Fibroblast of skin of right quadriceps (primary cell): Measurements from ENCODE around the gene DIAPH2.

ENCODE experiments used
- DNase-seq: peaks from one replicate; pipeline ENCODE4 v3.0.0-alpha.2; 2013

Gene DIAPH2

DNA sequence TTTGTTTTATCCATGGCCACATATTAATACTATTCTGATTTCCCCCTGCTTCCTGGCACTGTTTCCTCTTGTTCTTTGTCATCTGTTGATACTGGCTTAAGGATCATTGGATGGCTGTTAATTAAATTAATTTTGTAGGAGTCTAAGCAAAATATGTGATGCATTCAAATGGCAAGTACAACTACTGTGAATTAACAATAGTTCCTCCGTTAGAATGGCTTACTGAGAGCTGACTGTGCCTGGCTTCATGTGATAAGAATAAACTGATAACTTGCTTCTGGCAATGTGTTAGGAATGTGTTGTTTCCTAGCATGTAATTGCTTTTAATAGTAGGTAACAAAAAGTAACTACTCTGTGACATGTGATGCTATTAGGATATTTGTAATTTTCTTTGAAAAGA is 297.5 kb downstream of the DIAPH2 start:
- DNase-seq: no peak

DNA sequence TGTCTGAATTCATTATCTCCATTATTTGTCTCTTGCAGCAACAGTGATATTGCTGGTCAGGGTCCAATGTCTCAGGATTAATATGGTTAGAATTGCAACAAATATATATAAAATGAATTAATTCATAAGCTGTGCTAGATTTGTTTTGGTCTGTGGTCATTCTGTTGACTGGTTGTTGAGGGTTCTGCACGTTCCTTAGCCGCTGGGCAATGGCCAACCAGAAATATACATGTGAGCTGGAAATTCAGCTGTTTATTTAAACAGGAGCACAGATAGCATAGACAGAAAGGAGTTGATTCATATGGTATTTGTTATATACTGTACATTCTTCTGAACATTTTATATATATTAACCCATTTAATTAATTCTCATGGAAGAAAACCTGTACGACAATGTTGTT is 299.9 kb downstream of the DIAPH2 start:
- DNase-seq: no peak

DNA sequence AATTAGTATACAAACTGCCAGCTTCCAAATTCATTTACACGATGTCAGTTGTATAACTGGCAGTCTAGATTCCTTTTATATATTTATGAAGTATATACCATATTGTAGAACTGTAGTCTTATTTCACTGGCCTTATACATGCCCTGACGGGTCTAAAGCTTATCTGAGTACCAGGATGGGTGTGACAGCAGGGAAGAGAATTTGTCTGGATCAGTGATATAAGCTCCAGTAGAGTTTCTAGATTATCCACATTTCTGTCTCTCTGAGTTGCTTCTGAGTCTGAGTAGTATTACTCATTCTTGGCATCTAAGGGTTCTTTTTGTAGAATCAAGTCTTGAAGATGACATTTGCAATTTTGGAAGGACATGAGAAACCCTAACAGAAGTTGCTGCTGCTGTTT is 300.4 kb downstream of the DIAPH2 start:
- DNase-seq: no peak

DNA sequence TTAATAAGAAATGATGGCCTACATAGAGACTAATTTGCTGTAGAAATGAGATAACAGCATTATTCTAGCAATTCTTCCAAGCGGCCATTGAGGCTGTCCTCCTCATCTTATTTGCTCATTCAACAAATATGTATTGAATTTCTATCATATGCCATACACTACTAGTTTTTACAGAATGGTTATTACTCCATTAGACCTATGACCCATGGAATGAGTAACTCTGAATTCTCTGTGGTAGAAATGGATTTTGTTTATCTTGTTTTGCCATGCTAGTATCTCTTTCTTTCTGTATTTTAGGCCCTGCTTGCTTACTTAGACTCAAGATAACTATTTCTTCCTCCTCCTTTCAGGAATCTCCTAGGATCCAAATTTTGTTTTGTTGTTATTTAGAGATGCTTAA is 302.6 kb downstream of the DIAPH2 start:
- DNase-seq: peak; percentile 14

DNA sequence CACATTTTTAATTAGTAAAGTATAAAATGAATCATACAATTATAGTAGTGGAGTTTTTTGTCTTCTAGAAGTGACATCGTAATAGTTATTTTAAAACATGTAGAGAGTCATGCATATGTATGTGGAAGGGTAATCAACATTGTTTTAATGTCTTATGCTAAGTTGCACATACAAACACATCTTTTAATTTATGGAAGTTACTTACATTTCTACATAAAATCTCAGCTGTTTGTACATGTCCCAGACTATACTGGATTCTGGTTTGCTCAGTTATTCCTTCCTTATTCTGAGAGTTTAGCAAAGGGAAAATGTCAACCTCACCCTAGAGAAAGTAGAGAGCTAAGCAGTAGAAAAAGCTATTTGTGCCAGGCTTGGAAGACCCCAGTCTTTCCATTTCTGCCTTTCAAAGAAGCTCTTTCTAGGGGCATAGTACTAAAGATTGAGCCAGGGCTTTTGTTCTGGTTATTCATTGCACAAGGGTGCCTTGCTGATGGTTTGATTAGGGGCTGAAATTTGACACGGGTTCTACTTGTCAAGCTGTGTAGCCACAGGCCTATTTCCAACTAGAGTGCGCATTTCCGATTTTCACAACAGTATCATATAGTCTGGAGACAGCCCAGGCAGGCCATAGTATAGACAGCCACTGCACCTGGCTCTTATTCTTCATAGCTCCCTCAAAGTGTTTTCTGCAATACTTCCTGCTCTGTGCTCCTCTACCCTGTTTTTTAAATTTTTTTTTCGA is 305.4 kb downstream of the DIAPH2 start:
- no peak for DNase-seq

DNA sequence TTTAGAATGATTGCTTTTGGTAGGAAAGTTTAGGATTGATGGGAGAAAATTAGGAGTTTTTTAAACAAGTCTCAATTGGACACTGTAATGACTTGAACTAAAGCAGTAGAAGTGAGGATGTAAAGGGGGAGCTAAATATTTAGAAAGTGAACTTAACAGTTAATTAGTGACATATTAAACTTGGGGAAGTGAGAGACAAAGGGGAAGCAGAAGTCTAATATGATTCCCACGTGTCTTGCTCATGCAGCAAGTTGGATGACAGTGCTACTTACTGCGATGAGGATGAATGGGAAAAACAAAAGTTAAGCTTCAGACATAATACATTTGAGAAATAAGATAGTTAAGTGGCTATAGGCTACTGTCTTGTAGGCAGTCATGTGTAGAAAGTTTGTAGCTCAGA is 309.5 kb downstream of the DIAPH2 start:
- no peak for DNase-seq

DNA sequence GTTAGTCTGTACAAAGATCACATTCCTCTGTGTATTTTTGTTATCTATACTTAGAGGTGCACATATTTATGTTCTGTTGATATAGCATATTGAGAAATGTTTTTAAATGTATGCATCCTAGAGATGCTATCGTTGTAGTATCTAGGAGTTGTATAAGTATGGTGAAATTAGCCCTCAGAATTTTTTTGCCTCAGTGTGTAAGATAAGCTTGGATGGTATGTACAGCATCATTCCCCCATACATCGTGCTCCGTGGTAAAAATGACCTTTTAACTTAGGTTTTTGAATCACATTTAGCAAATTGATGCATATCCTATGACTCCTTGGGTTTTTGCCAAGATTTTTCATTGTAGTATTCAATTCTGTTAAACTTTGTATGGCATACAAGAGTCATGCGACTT is 312.6 kb downstream of the DIAPH2 start:
- DNase-seq: peak; percentile 13

DNA sequence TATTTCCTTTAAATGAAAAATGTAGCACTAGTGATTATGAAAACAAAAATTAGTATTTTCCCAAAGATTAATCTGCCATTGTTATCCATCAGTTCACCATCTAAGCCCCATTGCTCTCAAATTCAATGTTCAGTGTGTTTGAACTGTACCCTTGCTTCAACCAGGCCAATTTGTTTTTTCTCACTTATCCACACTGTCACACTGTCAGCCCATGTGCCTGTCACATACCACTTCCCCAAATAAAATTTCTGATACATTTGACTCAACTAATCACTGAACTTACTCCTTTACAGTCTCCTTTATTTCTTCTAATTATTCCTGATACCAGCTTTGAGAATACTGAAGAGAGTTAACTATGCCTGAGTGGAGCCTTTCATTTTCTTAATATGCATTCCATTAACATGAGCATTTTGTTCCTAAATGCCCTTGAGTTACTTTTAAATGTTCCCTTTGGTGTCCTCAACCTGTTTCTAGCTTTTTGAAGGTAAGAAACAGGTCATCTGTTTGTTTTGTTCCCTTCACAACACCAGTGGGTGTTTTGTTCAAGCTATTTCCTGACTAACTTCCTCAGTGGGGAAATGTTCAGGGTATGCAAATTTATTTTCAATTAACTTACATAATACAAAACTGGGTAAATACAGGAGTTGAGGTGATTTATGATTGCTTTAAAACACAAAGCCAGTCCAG is 316.2 kb downstream of the DIAPH2 start:
- no peak for DNase-seq

DNA sequence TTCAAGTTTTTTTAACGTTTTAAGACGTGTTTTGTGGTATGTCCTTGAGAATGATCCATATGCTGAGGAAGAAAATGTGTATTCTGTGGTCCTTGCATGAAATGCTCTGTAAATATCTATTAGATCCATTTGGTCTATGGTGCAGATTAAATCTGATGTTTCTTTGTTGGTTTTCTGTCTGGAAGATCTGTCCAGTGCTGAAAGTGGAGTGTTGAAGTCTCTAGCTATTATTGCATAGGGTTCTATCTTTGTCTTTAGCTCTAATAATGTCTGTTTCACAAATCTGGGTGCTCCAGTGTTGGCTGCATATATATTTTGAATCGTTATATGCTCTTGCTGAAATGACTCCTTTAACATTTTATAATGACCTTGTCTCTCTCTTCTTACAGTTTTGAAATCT is 321.5 kb downstream of the DIAPH2 start:
- no peak for DNase-seq

DNA sequence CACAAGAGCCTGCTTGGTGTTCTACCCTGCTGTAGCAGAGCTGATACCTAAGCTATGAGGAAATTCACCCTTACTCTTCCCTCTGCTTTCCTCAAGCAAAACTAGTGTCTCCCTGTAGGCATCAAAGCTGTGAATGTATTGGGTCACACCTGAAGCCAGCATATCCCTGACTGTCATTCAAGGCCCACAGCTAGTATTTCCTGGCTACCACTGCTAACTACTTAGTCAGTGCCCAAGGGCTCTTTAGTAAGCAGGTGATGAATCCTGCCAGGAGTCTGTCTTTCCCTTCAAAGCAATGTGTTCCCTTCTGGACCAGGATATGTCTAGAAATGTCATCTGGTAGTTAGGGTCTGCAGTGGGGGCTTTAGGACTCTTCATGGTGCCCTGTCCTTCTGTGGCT is 324.7 kb downstream of the DIAPH2 start:
- DNase-seq: no peak

DNA sequence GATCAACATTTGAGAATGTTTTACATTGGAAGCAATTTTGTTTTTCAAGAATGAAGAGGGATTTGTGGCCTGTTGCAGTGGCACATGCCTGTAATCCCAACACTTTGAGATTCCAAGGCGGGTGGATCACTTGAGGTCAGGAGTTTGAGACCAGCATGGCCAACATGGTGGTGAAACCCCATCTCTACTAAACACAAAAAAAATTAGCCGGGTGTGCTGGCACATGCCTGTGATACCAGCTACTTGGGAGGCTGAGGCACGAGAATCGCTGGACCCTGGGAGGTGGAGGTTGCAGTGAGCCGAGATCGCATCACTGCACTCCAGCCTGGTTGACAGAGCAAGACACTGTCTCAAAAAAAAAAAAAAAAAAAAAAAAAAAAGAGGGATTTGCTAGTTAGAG is 326.9 kb downstream of the DIAPH2 start:
- no peak for DNase-seq

DNA sequence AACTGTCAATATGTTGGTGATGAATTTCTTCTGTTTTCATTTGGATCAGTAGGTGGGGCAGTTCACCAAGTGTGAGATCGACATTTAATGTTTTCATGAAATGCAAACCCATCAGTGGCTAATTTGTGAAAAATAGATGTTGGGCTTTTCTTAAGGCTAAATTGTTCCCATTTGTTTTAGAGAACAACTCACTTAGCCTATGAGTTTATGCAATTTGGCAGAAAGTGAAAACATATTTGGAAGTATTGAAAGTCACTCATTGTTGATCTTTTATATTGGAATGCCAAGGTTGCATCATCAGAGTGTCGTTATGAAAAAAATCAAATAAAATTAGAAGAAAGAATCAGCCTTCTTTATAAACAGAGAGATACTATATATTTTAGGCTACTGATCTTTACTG is 331.5 kb downstream of the DIAPH2 start:
- DNase-seq: no peak

DNA sequence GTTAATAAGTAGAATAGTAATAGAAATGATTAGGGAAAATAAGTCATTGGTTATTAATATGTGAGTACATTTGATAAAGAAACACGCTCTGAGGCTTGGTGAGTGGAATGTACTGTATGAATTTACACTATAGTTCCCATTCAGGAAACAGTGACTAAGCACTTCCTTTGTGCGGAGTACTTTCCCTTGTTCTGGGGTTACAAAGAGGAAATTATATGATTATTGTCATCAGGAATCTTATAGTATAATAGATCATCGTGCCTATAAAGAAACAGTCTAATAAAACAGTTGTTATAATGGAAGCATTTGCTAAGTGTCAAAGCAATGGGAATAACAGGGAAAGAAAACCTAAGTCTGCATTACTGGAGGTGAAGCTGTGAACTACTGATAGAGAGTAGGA is 337.0 kb downstream of the DIAPH2 start:
- DNase-seq: peak; percentile 34

DNA sequence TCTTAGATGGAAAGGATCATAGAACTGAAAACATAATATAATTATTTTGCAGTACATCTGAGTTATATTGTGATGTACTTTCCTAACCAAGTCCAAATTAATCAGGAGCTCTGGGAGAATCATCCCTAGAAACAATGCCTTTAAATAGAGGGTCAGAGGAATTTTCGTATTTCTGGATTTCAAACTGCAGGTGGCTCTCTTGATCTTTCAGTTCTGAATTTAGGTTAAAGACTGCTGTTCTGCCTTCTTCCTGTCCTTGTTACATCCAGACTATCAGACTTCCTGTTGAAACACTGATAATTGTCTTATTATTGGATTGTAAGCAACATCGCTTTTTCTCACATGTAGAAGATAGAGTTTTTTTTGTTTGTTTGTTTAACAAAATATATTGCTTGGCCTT is 341.8 kb downstream of the DIAPH2 start:
- DNase-seq: no peak

DNA sequence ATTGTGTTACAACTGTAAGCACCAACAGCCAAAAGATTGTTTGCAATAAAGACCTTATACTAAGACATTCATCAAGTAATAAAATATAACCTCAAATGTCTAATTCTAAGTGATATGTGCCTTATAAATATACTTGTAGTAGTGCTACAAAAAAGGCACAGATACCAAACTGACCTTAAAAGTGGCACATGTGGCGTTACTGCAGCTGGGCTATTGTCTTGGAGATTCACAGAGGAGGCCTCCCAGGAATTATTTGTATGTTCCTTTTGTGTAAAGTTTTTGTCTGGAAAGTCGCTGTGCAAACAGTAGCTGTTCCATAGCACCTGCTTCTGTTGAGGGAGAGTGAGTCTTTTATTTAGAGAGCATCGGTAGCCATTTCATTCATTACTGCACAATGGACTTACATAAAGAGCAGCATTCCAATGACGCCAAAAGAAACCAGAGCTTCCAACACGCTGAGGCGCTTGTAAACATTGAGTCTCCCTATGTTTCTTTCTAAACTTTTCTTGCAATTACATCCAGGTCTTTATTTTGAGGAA is 342.8 kb downstream of the DIAPH2 start:
- no peak for DNase-seq

DNA sequence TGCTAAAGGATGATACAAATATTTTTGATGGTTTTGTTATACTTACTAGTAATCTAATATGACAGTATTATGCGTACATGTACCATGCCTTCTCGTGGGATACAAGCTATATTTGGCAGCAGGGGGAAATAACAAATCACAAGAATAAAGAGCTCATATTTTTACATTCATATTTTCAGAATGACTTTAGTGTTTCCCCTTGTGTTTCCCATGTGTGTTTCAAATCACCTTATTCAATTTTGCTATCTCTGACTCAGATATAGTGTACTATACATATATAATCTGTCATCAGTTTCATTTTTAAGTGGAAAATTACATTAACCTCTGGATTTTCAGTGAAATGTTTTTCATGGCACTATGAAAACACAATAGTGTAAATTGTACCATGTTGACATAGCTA is 345.8 kb downstream of the DIAPH2 start:
- no peak for DNase-seq

DNA sequence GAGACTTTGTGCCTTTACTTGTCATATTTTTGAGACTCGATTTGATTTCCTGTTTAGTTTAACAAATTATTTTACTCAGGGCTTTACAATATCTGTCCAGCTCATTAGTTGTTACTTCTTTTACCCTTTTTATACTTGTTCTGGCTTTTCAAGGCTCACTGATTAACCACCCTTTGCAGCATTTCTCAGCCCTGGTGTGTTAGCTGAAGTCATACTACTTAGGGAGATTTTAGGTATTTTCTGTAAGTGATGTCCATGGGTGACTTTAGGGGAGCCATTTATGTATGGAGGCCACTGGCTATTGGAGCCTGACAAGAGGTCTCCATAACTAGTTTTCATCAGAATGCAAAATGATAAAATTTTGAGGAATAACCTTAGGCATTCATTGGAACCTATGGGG is 346.3 kb downstream of the DIAPH2 start:
- no peak for DNase-seq

DNA sequence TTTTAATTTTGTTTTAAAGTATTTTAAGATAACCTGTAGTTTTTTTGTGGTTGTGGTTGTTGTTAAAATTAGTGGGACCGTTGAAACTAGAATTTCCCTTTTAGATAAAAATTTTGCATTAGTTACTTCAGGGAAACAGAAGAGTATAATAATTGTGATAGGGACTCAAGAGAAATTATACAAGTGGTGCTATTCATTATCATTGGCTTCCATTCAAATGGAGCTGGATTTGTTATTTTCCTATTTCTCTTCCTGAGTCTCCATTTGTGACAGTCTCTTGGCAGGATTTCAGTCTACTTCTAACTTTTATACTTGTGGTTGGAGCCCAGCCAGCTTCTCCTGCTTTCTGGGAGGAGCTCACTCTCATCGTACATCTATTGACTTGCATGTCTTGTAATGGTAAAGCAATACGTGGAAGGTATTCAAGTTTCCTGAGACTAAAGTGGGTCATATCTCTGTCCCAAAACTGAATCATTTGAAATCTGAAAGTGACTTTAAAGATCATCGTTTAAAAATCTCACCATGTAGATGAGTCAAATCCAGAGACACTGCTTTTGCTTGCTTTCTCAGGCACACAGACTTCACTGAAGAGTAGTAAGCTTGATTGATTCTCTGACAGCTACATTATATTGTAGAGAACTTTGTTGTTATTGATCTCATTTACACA is 354.9 kb downstream of the DIAPH2 start:
- DNase-seq: peak; percentile 42

DNA sequence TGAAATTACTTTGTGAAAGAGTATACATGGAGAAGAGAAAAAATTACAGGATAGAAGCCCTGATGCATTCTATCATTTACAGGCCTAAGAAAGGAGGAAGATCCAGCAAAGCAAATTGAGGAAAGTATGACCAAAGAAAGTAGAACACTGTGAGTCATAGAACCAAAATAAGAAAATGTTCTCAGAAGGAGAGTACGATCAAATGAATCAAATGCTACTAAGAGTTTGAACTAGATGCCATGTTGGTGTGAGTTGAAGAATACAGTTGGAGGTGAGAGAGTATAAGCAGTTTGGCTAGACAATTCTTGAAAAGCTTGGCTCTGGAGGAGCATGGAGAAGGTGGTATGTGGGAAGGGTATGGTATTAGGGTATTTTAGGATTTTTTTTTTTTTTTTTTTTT is 360.8 kb downstream of the DIAPH2 start:
- no peak for DNase-seq

DNA sequence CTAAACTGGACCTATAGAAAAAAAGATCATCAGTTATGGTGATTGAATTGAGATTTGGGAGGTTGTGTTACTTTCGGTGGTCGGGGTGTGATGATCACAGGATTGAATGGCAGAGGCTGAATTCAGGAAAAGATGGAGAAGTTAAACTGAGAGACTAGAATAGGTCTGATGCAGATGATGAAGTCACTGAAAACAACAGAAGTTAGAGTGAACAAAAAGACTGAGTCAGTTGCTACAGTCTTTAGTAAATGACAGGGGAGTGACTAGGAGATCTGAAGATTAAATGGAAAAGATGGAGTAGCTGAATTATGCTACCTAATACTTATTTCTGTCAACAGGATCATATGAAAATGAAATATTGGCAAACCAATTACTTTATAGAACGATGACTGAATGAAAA is 362.2 kb downstream of the DIAPH2 start:
- no peak for DNase-seq

DNA sequence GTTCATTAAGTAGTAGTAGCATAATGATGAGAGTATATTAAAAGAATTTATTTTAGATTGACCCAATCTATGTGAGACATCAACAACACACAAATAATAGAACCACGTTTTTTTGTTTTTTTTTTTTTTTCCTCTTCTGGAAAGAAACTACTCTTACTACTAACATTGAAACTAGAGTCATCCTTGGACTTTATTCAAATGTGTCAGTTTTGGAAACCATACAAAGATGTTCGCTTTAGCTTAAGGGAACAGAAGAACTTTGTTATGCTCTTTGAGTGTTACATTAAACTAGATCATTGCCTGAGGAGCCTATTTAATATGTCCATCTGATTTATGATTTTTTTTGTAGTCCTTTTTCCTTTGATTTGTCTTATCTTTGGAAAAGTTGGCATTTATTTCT is 365.8 kb downstream of the DIAPH2 start:
- DNase-seq: no peak

DNA sequence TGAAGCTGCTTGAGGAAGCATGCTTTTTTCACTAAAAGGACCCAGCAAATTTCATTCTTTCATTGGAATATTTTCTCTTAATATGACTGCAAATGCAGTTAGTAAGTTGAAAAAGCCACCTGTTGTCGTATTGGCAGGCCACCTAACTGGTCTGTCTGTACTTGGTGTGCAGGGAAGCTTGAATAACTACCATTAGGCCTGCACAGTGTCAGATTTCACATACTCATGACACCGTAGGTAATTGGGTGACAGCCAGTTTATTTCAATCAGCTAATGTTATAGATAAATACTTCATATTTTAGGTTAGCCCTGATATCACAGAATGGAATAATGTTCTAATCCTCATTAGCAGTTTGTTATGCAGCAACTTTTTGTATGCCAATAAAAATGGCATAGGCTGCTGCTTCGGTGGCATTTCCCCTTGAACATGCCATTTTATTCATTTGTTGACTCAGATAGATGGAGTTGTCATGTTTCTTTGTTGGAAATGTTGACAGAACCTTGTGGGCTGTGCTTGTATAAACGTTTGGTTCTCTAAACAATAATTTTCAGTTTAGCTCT is 372.8 kb downstream of the DIAPH2 start:
- no peak for DNase-seq

DNA sequence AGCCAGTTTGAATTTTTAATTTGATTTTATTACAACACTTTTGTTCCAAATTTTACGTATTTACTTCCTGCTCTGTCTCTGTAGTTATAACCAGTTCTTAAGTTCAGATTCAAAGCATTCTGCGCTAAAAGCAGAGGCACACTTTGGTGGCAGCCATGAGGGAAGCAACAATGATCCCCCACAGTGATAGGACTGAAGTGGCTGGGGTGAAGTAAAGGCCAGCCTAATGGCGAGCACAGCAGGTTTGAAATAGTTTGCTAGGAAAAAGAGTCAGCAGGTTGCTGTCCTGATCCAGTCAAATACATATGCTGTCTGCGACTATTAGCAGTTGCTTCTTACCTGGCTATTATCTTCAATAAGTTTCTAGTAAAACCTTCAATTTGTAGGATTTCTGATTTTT is 375.4 kb downstream of the DIAPH2 start:
- DNase-seq: no peak

DNA sequence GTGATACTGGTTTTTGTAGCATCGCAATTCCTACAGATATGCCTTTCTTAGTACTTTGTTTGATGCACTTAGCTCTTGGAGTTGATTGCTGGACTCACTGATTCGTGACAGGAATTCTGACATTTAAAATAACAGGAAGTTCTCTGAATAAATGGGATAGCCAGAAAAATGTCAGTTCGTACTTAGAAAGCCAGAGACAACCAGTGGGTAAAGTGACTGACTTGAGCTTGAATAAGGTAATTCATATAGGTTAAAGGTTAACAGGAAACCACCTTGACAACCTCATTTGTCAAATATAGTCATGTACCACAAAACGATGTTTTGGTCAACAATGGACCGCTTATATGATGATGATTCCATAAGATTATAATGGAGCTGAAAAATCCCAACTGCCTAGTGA is 380.4 kb downstream of the DIAPH2 start:
- no peak for DNase-seq
